A549 treated with Hydrocortisone at 1 μM for 4 hours (cell line): ENCODE results near the gene ARHGAP33. TPM values are rescaled to one million over a fixed set of nuclear protein-coding genes. Genes with fewer than 3 reads are reported as not detected.

Experiments used
- total RNA-seq: library from RNA; stranded (reverse); fragments of 200-300 nt; extraction: Qiagen RNA extraction; gene quantifications from 5 replicates; pipeline ENCODE4 v1.2.3, GENCODE V29; 2022

Gene ARHGAP33, protein sequence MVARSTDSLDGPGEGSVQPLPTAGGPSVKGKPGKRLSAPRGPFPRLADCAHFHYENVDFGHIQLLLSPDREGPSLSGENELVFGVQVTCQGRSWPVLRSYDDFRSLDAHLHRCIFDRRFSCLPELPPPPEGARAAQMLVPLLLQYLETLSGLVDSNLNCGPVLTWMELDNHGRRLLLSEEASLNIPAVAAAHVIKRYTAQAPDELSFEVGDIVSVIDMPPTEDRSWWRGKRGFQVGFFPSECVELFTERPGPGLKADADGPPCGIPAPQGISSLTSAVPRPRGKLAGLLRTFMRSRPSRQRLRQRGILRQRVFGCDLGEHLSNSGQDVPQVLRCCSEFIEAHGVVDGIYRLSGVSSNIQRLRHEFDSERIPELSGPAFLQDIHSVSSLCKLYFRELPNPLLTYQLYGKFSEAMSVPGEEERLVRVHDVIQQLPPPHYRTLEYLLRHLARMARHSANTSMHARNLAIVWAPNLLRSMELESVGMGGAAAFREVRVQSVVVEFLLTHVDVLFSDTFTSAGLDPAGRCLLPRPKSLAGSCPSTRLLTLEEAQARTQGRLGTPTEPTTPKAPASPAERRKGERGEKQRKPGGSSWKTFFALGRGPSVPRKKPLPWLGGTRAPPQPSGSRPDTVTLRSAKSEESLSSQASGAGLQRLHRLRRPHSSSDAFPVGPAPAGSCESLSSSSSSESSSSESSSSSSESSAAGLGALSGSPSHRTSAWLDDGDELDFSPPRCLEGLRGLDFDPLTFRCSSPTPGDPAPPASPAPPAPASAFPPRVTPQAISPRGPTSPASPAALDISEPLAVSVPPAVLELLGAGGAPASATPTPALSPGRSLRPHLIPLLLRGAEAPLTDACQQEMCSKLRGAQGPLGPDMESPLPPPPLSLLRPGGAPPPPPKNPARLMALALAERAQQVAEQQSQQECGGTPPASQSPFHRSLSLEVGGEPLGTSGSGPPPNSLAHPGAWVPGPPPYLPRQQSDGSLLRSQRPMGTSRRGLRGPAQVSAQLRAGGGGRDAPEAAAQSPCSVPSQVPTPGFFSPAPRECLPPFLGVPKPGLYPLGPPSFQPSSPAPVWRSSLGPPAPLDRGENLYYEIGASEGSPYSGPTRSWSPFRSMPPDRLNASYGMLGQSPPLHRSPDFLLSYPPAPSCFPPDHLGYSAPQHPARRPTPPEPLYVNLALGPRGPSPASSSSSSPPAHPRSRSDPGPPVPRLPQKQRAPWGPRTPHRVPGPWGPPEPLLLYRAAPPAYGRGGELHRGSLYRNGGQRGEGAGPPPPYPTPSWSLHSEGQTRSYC
- total RNA-seq: 4.7 to 9.3 TPM (median 7.4 TPM) in 5 replicates

DNA sequence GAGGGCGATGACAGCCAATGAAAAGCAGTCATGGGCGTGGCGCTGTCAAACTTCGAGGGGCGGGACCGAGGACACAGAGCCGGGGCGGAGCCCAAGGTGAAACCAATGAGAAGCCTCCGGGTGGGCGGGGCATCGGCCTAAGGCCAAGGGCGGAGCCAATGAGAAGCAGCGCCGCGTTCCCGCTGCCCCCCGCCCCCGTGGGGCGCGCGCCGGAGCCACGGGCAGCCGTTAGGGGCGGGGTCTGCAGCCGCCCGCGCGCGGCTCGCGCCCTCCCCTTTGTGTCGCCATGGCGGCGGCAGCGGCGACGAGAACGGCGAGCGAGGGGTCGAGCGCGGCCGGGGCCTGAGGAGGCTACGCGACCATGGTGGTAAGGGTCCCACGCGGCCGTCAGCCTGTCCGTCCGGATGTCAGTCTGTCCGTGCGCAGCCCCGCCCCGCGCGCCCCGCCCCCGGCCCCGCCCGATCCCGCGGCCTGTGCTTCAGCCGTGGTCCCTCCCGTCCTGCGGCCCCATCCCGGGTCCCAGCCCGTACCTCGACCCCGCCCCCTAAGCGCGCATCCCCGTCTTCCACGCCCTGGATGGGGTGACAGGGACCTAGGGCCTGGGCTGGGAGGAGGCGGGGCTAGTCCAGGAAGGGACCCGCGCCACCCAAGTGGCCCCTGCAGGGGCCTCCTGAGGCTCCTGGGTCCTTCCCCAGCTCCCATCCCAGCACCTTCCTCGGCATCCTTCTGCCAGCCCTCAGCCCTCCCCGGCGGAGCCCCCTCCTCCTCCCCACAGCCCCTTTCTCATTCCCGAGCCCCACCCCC, at the start of gene ARHGAP33:
ARHGAP33 (plus strand) TSS at position 267 of the 804 bp plus-strand sequence; CDS start at position 362, 95 bp downstream.

DNA sequence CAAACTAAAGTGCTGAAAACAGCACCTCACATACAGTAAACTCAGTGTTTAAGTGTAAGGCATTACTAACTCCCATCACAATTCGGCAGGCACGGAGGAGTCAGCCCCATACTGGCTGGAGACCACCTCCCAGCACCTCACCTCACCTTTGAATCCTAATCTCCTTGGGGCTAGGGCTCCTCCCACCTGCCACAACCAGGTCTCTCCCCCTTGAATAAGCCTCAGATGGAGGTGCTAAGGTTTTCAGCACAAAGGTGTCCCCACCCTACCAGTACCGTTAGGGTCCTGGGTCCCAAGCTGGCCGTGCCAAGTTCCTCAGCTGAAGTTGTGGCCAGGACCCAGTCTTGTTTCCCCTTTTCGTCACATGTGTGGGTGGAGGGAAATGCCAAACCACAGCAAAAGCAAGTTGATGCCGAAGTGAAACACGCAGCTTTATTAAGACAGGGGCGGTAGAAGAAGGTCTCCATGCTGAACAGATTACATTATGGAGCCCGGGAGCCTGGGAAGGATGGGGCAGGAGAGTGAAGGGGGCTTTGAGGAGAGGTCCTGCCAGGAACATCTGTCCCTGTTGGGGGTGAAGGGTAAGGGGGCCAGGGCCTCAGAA, 33.1 kb upstream of the ARHGAP33 start, which contains the start of gene IGFLR1:
IGFLR1 (minus strand) TSS at position 332 of the 604 bp plus-strand sequence. CDS start 1,272 bp downstream, outside the sequence.

DNA sequence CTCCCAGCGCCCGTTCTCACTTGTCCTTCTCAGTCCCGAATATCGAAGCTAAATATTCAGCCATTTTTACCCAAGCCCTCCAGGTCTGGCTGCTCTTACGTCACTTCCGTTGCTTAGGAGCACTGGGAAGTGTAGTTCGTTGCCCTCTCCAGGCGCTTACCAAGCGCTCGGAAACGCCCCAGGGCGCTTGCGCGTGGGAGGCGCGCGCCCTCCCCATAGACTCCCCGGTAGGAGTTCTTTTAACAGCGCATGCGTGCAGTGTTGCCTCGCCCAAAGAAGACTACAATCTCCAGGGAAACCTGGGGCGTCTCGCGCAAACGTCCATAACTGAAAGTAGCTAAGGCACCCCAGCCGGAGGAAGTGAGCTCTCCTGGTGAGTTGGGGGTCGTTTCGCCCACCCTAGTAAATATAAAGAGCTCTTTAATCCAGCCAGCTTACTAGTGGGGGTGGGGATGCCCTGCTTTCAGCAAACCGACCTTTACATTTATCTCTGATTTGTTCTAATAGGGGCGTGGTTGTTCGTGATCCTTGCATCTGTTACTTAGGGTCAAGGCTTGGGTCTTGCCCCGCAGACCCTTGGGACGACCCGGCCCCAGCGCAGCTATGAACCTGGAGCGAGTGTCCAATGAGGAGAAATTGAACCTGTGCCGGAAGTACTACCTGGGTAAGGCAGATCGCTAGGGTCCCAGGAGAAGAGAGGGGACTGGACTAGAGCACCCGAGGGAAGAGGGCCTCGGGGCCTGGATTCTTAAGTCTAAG, 29.9 kb upstream of the ARHGAP33 start, which contains the start of the genes PSENEN and U2AF1L4:
PSENEN (plus strand) TSS at position 324 of the 759 bp plus-strand sequence; CDS start at position 604, 280 bp downstream.
U2AF1L4 (minus strand) TSS at position 91 of the 759 bp plus-strand sequence; CDS start at position 64, 27 bp downstream.

DNA sequence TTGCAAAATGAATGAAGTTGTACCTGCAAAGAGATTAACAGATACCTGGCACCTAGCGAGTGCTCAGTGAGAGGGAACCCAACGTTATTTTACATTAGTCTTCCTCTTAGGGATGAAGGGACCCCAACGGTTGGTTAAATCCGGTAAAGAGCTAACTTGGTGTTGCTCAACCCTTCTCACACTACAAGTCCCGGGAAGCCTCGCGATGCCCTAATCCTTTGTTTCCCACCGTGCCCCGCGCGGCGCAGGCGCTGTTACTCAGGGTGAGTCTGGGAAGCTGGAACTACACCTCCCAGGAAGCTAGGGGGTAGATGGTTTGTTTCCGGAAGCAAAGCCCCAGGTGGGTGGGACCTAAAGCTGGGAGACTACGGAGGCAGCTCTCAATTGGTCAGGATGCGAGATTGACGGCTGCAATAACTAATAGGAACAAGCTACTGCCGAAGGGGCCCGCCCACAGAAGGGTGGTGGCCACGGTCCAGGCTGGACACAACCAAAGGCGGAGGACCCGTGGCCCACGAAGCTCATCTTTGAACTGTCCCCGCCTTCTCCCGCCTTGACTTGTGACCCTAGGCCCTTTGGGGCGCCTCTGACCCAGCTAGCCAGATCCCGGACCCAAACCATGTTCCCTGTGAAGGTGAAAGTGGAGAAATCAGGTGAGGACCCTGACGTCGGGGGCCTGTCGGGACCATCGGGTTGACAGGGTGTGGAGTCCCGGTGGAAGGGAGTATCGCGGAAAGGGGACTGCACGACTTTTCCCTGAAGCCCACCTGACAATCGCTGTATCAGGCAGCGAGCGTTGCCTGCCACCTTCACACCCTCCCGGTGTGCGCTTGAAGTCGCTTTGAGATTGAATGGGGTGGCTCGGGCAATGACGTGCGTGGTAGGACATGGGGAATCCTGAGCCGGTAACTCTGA, 27.0 kb upstream of the ARHGAP33 start, which contains the start of gene LIN37:
LIN37 (plus strand) TSS at position 471 of the 915 bp plus-strand sequence; CDS start at position 620, 149 bp downstream.

DNA sequence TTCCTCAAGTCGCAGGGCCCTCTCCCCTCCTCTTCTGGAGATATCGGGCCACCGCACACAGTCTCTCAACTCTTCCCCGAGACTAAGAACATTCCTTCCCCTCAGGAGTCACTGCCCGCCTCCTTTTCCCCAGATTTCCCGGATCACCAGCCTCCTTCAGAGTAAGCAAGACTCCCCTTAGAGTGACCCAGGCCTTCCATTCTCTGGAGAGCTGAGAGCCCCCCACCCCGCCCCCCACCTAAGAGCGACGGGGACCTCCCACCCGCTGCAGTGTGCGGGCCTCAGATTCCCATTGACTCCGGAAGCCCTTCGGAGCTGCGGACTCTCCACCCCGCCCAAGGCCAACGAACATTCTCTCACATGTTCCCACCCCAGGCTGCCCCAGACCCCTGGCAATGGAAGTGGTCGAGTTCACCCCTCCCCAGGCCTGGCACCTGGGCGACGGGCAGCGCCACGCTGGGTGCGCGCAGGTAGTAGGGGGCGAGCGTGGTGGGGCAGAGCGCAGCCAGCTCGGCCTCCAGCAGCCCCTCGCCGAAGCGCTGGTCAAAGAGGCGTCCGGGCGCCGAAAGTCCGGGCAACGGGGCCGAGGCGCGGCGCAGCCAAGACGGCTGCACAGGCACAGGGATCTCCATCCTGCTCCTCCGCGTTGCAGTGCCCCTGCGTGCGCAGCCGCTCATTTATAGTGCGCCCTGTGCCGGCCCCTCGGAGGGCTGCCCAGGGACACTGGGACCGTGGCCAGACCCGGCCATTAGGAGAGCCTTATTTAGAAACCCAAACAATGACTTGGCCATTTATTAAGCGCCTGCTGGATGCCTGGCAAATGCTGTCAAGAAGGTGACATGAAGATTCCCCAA, 18.8 kb upstream of the ARHGAP33 start, which contains the start of gene HSPB6:
HSPB6 (minus strand) TSS at position 653 of the 854 bp plus-strand sequence; CDS start at position 632, 21 bp downstream.

DNA sequence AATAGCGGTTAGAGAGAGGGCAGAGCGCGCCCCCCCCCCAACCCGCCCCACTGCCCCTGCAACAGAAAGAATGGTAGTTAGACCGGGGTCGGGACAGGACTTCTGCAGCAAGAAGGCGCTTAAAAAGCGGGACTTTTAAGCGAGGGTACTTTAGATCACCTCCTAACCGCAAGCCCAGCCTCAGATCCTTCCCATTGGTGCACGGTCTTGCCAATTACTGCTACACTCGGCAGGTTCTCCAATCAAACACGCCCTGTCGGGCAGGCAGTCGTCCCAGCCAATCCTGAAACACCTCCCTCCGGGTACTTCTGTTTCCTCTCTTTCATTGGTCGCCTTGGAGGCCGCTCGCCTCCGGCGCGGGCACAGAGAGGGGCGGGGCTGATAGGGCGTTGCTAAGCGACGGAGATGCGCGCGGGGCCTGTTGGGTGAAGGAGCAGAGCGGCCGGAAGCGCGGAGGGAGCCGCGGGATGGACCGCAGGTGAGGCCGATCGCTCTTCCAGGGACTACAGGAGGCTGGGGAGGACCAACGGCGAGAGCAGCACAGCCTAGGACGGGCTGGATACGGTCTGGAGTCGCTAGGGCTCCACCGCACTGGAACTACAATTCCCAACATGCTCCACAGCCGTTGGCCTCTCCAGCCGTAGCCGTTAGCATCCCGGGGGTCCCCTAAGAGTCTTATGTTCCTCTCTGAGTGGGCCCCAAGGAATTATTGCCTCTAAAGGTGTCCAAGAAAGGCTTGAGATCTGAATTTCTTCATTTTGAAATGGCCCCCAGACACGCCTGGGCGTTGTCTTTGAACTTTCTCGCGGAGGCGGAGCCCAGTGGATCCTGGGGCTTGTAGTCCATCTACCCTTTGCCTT, 17.4 kb upstream of the ARHGAP33 start, which contains the start of gene PROSER3:
PROSER3 (plus strand) TSS at position 428 of the 860 bp plus-strand sequence; CDS start at position 468, 40 bp downstream.

DNA sequence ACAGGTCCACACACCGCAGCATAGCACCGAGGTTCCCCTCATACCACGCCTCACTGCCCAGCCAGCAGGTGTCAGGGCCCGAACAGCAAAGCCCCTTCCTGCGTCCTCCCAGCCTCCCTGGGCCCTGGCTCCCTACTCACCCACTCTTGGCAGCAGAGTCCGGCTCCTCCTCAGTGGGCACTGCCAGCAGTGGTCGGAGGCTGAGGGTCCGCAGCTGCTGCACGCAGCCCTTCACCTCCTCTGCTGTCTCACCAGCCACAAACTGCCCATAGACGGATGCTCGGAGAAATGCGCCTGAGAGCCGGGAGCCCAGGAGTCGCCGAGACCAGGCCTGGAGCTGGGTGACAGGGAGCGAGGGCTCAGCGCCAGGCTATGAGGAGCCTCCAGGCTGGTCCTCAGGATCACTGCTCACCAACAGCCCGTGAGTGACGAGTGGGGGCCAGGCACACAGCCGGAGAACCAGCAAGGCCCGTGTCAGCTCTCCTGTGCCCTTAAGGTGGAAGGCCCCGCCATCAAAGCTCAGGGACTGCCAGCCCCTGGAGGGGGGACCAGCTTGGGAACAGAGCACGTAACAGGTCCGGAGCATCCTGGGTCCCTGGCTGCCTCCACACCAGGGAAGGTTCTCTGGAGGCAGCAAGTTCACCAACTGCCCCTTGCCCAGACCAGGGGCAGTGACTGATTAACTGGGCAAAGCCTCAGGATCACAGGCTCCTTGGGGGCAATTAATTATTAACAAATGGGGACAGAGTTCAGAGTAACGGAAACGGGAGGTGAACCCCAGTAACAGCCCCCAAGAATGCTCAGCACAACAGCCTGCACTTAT, 37.1 kb downstream of the ARHGAP33 start, which contains the start of gene PRODH2:
PRODH2 (minus strand) TSS at position 626 of the 823 bp plus-strand sequence; CDS start at position 586, 40 bp downstream.

Other genes starting within 250 kb of the ARHGAP33 start
- 2.2 to 4.6 TPM (median 3.5 TPM) in 5 replicates for gene SBSN, start 247.3 kb upstream of the ARHGAP33 start, total RNA-seq
- gene GAPDHS, start 242.1 kb upstream of the ARHGAP33 start, total RNA-seq: 0.09 TPM in 1 of 5 replicates, not detected in the others
- 323 to 433 TPM (median 412 TPM) in 5 replicates for gene TMEM147, start 229.9 kb upstream of the ARHGAP33 start, total RNA-seq
- 0.07 to 0.09 TPM in 2 of 5 replicates, not detected in the others for gene ATP4A, start 211.9 kb upstream of the ARHGAP33 start, total RNA-seq
- gene PMIS2, start 189.4 kb upstream of the ARHGAP33 start, total RNA-seq: not detected in 5 replicates
- 13.0 to 16.4 TPM (median 14.9 TPM) in 5 replicates for gene HAUS5, start 162.8 kb upstream of the ARHGAP33 start, total RNA-seq
- 147 to 203 TPM (median 195 TPM) in 5 replicates for gene RBM42, start 146.5 kb upstream of the ARHGAP33 start, total RNA-seq
- 1.5 to 3.3 TPM (median 2.9 TPM) in 5 replicates for gene ETV2, start 133.8 kb upstream of the ARHGAP33 start, total RNA-seq
- gene COX6B1, start 127.2 kb upstream of the ARHGAP33 start, total RNA-seq: 1,261 to 1,482 TPM (median 1,322 TPM) in 5 replicates
- gene UPK1A, start 109.0 kb upstream of the ARHGAP33 start, total RNA-seq: 0.52 to 1.5 TPM (median 1.0 TPM) in 5 replicates
- not detected in 5 replicates for gene ZBTB32, start 71.0 kb upstream of the ARHGAP33 start, total RNA-seq
- gene KMT2B, start 57.6 kb upstream of the ARHGAP33 start, total RNA-seq: 53.9 to 62.2 TPM (median 56.6 TPM) in 5 replicates
- gene IGFLR1, start 33.1 kb upstream of the ARHGAP33 start, total RNA-seq: 11.5 to 12.9 TPM (median 11.8 TPM) in 5 replicates
- 21.9 to 27.5 TPM (median 24.7 TPM) in 5 replicates for gene U2AF1L4, start 30.1 kb upstream of the ARHGAP33 start, total RNA-seq
- 250 to 344 TPM (median 287 TPM) in 5 replicates for gene PSENEN, start 29.9 kb upstream of the ARHGAP33 start, total RNA-seq
- 21.5 to 27.9 TPM (median 23.2 TPM) in 5 replicates for gene LIN37, start 27.0 kb upstream of the ARHGAP33 start, total RNA-seq
- 0.14 to 0.35 TPM (median 0.29 TPM) in 5 replicates for gene HSPB6, start 18.5 kb upstream of the ARHGAP33 start, total RNA-seq
- 19.6 to 32.1 TPM (median 24.2 TPM) in 5 replicates for gene PROSER3, start 17.4 kb upstream of the ARHGAP33 start, total RNA-seq
- 0.15 to 0.36 TPM (median 0.25 TPM) in 5 replicates for gene PRODH2, start 37.3 kb downstream of the ARHGAP33 start, total RNA-seq
- 0.35 to 0.68 TPM (median 0.59 TPM) in 5 replicates for gene NPHS1, start 76.9 kb downstream of the ARHGAP33 start, total RNA-seq
- gene KIRREL2, start 81.3 kb downstream of the ARHGAP33 start, total RNA-seq: 0.43 to 0.63 TPM (median 0.50 TPM) in 5 replicates
- 68.9 to 98.3 TPM (median 90.2 TPM) in 5 replicates for gene APLP1, start 93.0 kb downstream of the ARHGAP33 start, total RNA-seq
- gene NFKBID, start 125.0 kb downstream of the ARHGAP33 start, total RNA-seq: 5.2 to 6.5 TPM (median 6.3 TPM) in 5 replicates
- gene HCST, start 127.0 kb downstream of the ARHGAP33 start, total RNA-seq: 0.29 to 0.79 TPM (median 0.46 TPM) in 4 of 5 replicates, not detected in the other
- not detected in 5 replicates for gene TYROBP, start 132.7 kb downstream of the ARHGAP33 start, total RNA-seq
- gene LRFN3, start 160.8 kb downstream of the ARHGAP33 start, total RNA-seq: 15.7 to 24.4 TPM (median 20.9 TPM) in 5 replicates
- 28.9 to 48.5 TPM (median 46.4 TPM) in 5 replicates for gene SDHAF1, start 219.6 kb downstream of the ARHGAP33 start, total RNA-seq
- 0.18 to 0.29 TPM (median 0.22 TPM) in 5 replicates for gene SYNE4, start 233.2 kb downstream of the ARHGAP33 start, total RNA-seq
- 21.7 to 25.8 TPM (median 23.8 TPM) in 5 replicates for gene ALKBH6, start 238.6 kb downstream of the ARHGAP33 start, total RNA-seq